GM19467 (cell line): ENCODE results near the gene EFR3B.

Experiments used
- ATAC-seq: cut with Tn5 transposase; IDR thresholded peaks from one replicate; pipeline ENCODE4 v1.9.1; 2021; ENCODE audit warnings: mild to moderate bottlenecking, moderate library complexity; ENCODE audit not compliant: unreplicated experiment

EFR3B gene

GRCh38 chr2:25035537-25036220, 6.2 kb upstream of the EFR3B start:
- no peak for ATAC-seq

GRCh38 chr2:25036221-25036559, 5.7 kb upstream of the EFR3B start:
- ATAC-seq, result no peak

GRCh38 chr2:25039126-25039525, 2.8 kb upstream of the EFR3B start:
- ATAC-seq, result no peak

- ATAC-seq, result peak; percentile 3
These were observed 459 bp upstream of the EFR3B start for GRCh38 chr2:25041307-25041927.

DNA sequence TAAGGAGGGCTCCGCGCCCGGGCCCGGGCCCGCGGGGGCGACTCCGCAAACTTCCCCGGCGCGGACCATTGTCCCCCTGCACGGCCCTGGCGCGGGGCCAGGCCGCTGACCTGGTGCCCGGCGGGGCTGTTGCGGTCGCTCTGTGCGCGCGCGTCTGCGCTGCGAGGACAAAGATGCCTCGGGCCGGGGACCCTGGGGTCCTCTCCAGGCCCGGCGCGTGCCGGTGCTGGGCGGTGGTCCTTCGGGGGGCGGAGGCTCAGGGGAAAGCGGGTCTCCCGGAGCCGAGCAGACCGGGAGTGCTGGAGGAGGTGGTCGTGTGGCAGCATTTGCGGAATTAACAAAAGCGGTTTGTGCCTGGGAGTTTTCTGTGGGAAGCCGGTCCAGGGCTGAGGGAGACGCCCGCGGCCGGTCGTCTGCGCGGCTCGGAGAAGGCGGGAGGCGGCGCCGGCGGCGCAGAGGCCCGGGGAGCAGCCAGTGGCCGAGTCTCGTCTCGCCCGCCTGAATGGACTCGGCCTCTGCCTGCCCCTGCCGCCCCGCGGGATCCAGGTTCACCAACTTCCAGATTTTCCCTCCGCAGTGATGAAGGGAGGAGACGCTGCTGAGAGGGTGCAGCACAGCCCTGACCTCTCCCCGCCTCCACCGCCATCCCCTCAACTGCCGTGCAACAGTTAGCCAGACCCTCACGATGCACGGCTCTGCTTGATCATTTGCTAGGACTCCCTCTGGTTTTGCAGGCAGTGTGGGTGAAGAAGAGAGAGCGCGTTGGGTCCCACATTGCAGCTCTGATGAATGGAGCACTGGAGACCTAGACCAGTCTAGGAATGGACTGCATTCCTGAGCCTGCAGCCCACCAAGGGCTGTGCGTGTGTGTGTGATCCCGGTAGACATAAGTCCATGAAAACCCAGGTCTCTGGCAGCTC, 705 bp downstream of the EFR3B start:
- ATAC-seq, result no peak

- no peak for ATAC-seq
These were observed 1.5 kb downstream of the EFR3B start for GRCh38 chr2:25043241-25043867.

- ATAC-seq, result no peak
These were observed 2.1 kb downstream of the EFR3B start for GRCh38 chr2:25044011-25044410.

GRCh38 chr2:25044990-25045389, 3.1 kb downstream of the EFR3B start:
- no peak for ATAC-seq

DNA sequence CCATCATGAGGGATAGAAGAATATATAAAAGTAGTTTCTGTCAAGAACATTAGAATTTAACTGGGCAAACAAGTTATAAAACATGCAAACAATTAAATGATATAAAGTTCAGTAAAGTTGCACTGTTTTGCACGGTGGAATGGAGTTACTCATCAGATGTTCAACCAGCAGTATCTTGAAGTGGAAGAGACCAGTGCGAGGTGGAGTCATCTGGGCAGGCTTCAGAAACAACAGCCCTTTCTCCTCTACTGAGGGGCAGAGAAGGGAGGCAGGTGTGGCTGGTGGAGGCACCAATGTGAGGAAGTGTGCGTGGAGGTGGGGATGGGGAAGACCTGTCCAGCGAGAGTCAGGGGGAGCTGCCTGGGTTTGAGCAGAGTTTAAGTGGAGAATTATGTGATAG, 7.5 kb downstream of the EFR3B start:
- ATAC-seq, result no peak

- ATAC-seq, result no peak
These were observed 8.3 kb downstream of the EFR3B start for GRCh38 chr2:25050128-25050527.

- ATAC-seq, result no peak
These were observed 11.2 kb downstream of the EFR3B start for GRCh38 chr2:25053041-25053440.

- no peak for ATAC-seq
These were observed 12.8 kb downstream of the EFR3B start for GRCh38 chr2:25054720-25055119.

DNA sequence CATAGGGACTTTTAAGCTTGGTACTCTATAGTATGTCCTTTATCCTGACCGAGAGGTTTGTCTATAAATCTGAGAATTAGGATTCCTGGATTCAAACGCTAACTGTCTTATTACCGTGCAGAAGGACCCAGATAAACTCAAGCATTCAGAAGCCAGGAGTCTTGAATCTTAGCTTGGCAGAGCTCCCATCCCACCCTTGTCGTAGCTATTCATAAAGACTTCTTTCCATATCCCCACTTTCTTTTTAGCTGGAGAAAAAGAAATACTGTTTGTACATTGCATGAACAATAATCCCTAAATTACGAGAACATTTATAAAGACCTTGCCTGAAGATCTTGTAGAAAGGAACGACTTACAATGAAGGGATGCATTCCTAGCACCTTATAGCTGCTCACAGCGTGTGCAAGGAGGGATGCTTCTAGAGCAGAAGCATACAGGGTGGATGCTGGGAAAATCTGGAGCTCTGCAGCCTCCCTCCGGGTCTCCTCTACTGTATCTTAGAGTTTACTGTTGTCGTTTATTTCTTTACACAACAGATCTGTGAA, 13.6 kb downstream of the EFR3B start:
- ATAC-seq, result no peak

GRCh38 chr2:25056098-25056821, 14.4 kb downstream of the EFR3B start:
- ATAC-seq, result no peak

- no peak for ATAC-seq
These were observed 20.6 kb downstream of the EFR3B start for GRCh38 chr2:25062511-25062917.

- ATAC-seq, result peak; percentile 58
These were observed 22.2 kb downstream of the EFR3B start for GRCh38 chr2:25063876-25064660.

DNA sequence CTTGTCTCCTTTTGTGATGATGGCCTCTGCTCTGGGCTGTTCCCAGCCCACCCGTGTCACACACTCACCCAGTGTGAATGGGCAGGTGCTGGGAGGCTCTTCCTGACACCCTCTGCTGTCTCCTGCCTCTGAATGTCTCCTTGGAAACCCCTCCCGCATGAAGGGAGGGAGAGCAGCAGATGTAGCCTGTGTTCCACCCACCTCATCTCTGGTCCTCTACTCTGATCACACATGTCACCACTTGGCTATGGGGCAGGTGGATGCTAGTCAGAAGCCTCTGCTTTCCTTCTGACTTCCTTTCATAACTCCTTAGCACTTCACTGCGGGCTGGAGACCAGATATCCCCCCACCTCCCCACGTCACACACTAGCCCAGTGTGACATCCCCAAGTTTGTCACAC, 23.9 kb downstream of the EFR3B start:
- no peak for ATAC-seq

DNA sequence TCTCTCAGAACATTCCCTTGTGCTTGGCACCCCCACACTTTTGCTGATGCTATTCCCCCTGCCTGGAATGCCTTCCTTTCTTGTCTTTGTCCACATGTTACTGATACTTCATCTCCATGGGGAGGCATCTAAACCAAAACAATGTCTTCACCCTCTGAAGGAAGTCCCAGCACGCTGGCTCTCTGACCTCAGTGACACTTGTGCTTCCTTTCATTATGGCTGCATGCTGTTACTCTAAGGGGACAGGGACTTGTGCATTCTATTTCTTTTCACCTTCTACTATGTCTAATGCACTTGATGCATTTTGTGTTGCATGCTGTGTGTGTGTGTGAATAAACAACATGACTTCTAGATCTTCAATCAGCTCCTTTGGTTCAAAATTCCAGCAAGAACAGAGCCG, 24.6 kb downstream of the EFR3B start:
- no peak for ATAC-seq

- no peak for ATAC-seq
These were observed 26.3 kb downstream of the EFR3B start for GRCh38 chr2:25068217-25068616.

GRCh38 chr2:25071966-25072365, 30.1 kb downstream of the EFR3B start:
- no peak for ATAC-seq
